Trophoblast cell (in vitro differentiated cells and primary cell): ENCODE measurements around the gene MID2.
"Not testable (repeated sequence)": the region's sequence is repeated elsewhere in the genome, so short reads cannot be mapped to it uniquely, and the experiment has no call there.

Experiments used
- DNase-seq, 2 donors: peaks; one replicate each; pipeline ENCODE4 v3.0.0-alpha.2; 2016
- H2AFZ ChIP-seq: 2 replicates; pipeline ENCODE4 v1.6.1; 2013; ENCODE audit warnings: low read length, moderate library complexity, mild to moderate bottlenecking; ENCODE audit not compliant: insufficient read depth, poor library complexity
- H2AK5ac ChIP-seq: 2 replicates; pipeline ENCODE4 v1.6.1; 2013; ENCODE audit warnings: mild to moderate bottlenecking, low read length
- H2BK120ac ChIP-seq: 2 replicates; pipeline ENCODE4 v1.6.1; 2013; ENCODE audit warnings: low read length, mild to moderate bottlenecking, moderate library complexity; ENCODE audit not compliant: insufficient read depth, poor library complexity
- H2BK12ac ChIP-seq: 2 replicates; pipeline ENCODE4 v1.6.1; 2013; ENCODE audit warnings: mild to moderate bottlenecking, low read length, moderate library complexity
- H2BK5ac ChIP-seq: 2 replicates; pipeline ENCODE4 v1.6.1; 2013; ENCODE audit warnings: low read length, low read depth, moderate library complexity, mild to moderate bottlenecking; ENCODE audit not compliant: poor library complexity
- H3K14ac ChIP-seq: 2 replicates; pipeline ENCODE4 v1.6.1; 2013; ENCODE audit warnings: mild to moderate bottlenecking, low read length
- H3K18ac ChIP-seq: 2 replicates; pipeline ENCODE4 v1.6.1; 2013; ENCODE audit warnings: mild to moderate bottlenecking, low read length
- H3K23ac ChIP-seq: 2 replicates; pipeline ENCODE4 v1.6.1; 2013; ENCODE audit warnings: low read length
- H3K27ac ChIP-seq: 2 replicates; pipeline ENCODE4 v1.5.1; 2013; ENCODE audit warnings: low read depth, mild to moderate bottlenecking, inconsistent platforms, low read length, moderate library complexity
- H3K27me3 ChIP-seq: 2 replicates; pipeline ENCODE4 v1.6.1; 2013; ENCODE audit warnings: inconsistent platforms, mild to moderate bottlenecking, low read length, moderate library complexity; ENCODE audit not compliant: insufficient read depth
- H3K36me3 ChIP-seq, 2 experiments: 1 replicate in 1 of 2; 2 replicates in 1 of 2; pipeline ENCODE4 v1.6.1; 2013; ENCODE audit warnings: low read length in 2 of 2, mild to moderate bottlenecking in 2 of 2, moderate library complexity in 1 of 2; ENCODE audit not compliant: insufficient read depth in 2 of 2, control insufficient read depth in 1 of 2
- H3K4ac ChIP-seq: 2 replicates; pipeline ENCODE4 v1.6.1; 2013; ENCODE audit warnings: low read depth, mild to moderate bottlenecking, low read length, moderate library complexity
- H3K4me1 ChIP-seq, 2 experiments: 1 replicate in 1 of 2; 2 replicates in 1 of 2; pipeline ENCODE4 v1.6.1; 2013; ENCODE audit warnings: low read length in 2 of 2, mild to moderate bottlenecking in 2 of 2, moderate library complexity in 1 of 2; ENCODE audit not compliant: insufficient read depth in 2 of 2, control insufficient read depth in 1 of 2
- H3K4me2 ChIP-seq: 2 replicates; pipeline ENCODE4 v1.6.1; 2013; ENCODE audit warnings: inconsistent platforms, mild to moderate bottlenecking, low read length, moderate library complexity
- H3K4me3 ChIP-seq: 2 replicates; pipeline ENCODE4 v1.5.1; 2013; ENCODE audit warnings: mild to moderate bottlenecking, low read depth, low read length, inconsistent platforms
- H3K79me1 ChIP-seq: one replicate; pipeline ENCODE4 v1.6.1; 2013; ENCODE audit warnings: low read length
- H3K79me2 ChIP-seq: 2 replicates; pipeline ENCODE4 v1.6.1; 2013; ENCODE audit warnings: low read length, mild to moderate bottlenecking; ENCODE audit not compliant: control insufficient read depth, insufficient read depth, poor library complexity
- H3K9ac ChIP-seq: 2 replicates; pipeline ENCODE4 v1.6.1; 2013; ENCODE audit warnings: mild to moderate bottlenecking, low read length
- H3K9me3 ChIP-seq: 2 replicates; pipeline ENCODE4 v1.6.1; 2013; ENCODE audit warnings: low read depth, mild to moderate bottlenecking, control low read depth, inconsistent platforms, low read length; ENCODE audit not compliant: insufficient read depth
- H4K12ac ChIP-seq: 2 replicates; pipeline ENCODE4 v1.6.1; 2013; ENCODE audit warnings: low read depth, mild to moderate bottlenecking, low read length, moderate library complexity
- H4K8ac ChIP-seq: 2 replicates; pipeline ENCODE4 v1.6.1; 2013; ENCODE audit warnings: low read depth, mild to moderate bottlenecking, low read length, moderate library complexity
- H4K91ac ChIP-seq: one replicate; pipeline ENCODE4 v1.6.1; 2013; ENCODE audit warnings: low read depth, mild to moderate bottlenecking, low read length, moderate library complexity
- WGBS: extraction: QIAGEN DNeasy Blood & Tissue Kit; methylation state at CpG from one replicate; pipeline ENCODE4 v1.1.7; 2013; ENCODE audit warnings: missing lambda C conversion rate; ENCODE audit not compliant: insufficient read length, insufficient coverage; ENCODE audit errors: extremely low coverage; 5-methylcytosine and 5-hydroxymethylcytosine counted together

Gene MID2

DNA sequence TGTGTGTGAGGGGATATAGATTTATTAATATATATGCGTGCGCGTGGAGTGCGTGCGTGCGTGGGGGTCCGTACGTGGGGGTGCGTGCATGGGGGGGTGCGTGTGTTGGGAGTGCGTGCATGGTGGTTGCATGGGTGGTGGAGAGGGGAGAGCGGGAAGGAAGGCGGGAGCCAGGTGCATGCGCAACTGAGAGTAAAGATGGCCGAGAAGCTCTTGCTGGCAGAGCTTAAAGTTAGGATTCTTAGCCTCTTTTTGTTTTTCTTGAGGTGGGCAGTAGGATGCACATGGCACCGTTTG lies 110.7 kb downstream of the MID2 start:
- Histone ChIP-seq H3K79me1 (no peaks in the 10 kb centered on the region), H4K12ac (no peak overlapping the region), H3K79me2 (no peaks in the 10 kb centered on the region), H4K91ac (no peak overlapping the region), H3K27ac (no peak overlapping the region), H2BK5ac (no peak overlapping the region), H2BK120ac (no peak overlapping the region), H3K36me3 (no peaks in the 10 kb centered on the region), H3K4me1 (peaks cover 3 to 4% of the 10 kb centered on the region in 2 experiments), H3K14ac (no peak overlapping the region), H3K4me3 (peak overlapping the region; percentile 54), H2AFZ (no peak overlapping the region), H3K18ac (no peak overlapping the region), H3K9ac (no peak overlapping the region), H3K23ac (no peak overlapping the region), H3K9me3 (no peaks in the 10 kb centered on the region), H4K8ac (no peak overlapping the region), H3K4me2 (peak overlapping the region; percentile 79), H2AK5ac (no peak overlapping the region), H2BK12ac (no peak overlapping the region), H3K27me3 (no peaks in the 10 kb centered on the region), H3K4ac (no peak overlapping the region)
- no CpG with 5 or more reads among the region's 16 CpGs for WGBS
- no peak for DNase-seq

DNA sequence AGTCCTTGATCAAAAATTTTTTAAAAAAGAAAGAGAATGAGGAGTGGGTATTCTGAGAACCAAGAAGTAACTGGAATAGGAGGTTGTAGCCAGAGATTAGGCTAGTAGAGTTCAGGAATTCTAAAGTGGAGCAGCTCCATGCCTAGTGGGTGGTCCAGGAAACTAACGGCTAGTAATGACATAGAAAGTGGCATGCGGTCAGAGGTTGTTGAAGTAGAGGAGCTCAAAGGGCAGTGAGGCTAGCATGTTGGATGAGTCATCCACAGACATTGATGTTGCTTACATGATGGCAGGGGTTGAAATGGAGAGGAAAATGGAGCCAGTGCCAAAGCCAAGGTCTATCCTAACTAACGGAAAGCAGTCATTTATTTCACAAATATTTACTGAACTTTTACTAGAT lies 114.4 kb downstream of the MID2 start:
- Histone ChIP-seq H3K4me1 (peaks cover 3 to 4% of the 10 kb centered on the region in 2 experiments), H2BK12ac (no peak overlapping the region), H4K8ac (no peak overlapping the region), H2AFZ (no peak overlapping the region), H3K4me3 (no peak overlapping the region), H3K9me3 (no peaks in the 10 kb centered on the region), H4K91ac (no peak overlapping the region), H3K27ac (no peak overlapping the region), H3K79me1 (no peaks in the 10 kb centered on the region), H3K36me3 (no peaks in the 10 kb centered on the region), H2BK5ac (no peak overlapping the region), H3K4ac (no peak overlapping the region), H3K14ac (no peak overlapping the region), H3K23ac (no peak overlapping the region), H2AK5ac (no peak overlapping the region), H2BK120ac (no peak overlapping the region), H3K4me2 (no peak overlapping the region), H3K9ac (no peak overlapping the region), H4K12ac (no peak overlapping the region), H3K18ac (no peak overlapping the region), H3K79me2 (no peaks in the 10 kb centered on the region), H3K27me3 (no peaks in the 10 kb centered on the region)
- WGBS: no CpG with 5 or more reads among the region's 3 CpGs
- peak in 1 of 2 donors; percentile 2 for DNase-seq

DNA sequence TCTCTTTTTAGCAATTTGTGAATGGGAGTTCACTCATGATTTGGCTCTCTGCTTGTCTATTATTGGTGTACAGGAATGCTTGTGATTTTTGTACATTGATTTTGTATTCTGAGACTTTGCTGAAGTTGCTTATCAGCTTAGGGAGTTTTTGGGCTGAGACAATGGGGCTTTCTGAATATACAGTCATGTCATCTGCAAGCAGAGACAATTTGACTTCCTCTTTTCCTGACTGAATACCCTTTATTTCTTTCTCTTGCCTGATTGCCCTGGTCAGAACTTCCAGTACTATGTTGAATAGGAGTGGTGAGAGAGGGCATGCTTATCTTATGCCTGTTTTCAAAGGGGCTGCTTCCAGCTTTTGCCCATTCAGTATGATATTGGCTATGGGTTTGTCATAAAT lies 129.7 kb downstream of the MID2 start:
- not testable (repeated sequence) for H2BK12ac ChIP-seq

DNA sequence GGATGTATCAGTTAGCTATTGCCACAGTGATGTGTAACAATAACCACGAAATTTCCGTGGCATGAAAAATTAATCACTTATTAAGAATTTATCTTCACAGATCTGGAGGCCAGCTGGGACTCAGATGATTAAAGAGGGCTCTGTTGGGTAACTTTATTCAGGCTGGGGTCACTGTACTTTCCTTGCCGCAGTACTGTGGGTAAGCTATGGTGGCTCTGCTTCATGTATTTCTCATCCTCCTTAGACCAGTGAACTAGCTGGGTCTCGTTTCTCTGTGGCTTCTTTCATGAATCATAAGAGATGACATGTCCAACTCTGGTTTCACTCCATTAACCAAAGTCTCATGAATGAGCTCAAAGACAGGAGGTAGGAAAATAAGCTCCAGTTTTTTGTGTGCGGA lies 143.0 kb downstream of the MID2 start:
- H3K4me2 ChIP-seq: no peak overlapping the region
- no peaks in the 10 kb centered on the region for H3K79me1 ChIP-seq
- H3K9me3 ChIP-seq: no peaks in the 10 kb centered on the region
- H3K4me3 ChIP-seq: no peak overlapping the region
- H3K9ac ChIP-seq: no peak overlapping the region
- H3K23ac ChIP-seq: no peak overlapping the region
- no peaks in the 10 kb centered on the region for H3K27me3 ChIP-seq
- no peak for DNase-seq
- no peak overlapping the region for H2BK5ac ChIP-seq
- no peak overlapping the region for H2AFZ ChIP-seq
- no peak overlapping the region for H3K27ac ChIP-seq
- no peak overlapping the region for H3K18ac ChIP-seq
- no peak overlapping the region for H3K14ac ChIP-seq
- no peak overlapping the region for H4K8ac ChIP-seq
- WGBS: no CpG with 5 or more reads among the region's 5 CpGs
- H3K36me3 ChIP-seq: no peaks in the 10 kb centered on the region
- H3K79me2 ChIP-seq: no peaks in the 10 kb centered on the region
- no peaks in the 10 kb centered on the region for H3K4me1 ChIP-seq
- H2AK5ac ChIP-seq: no peak overlapping the region
- no peak overlapping the region for H4K91ac ChIP-seq
- H2BK12ac ChIP-seq: no peak overlapping the region
- no peak overlapping the region for H4K12ac ChIP-seq
- H3K4ac ChIP-seq: no peak overlapping the region
- no peak overlapping the region for H2BK120ac ChIP-seq

More for the DNA sequence above, 129.7 kb downstream of the MID2 start:
- not testable (repeated sequence) for H3K9ac ChIP-seq, H3K4me2 ChIP-seq, H3K79me1 ChIP-seq, H2AK5ac ChIP-seq, H3K27ac ChIP-seq, H4K91ac ChIP-seq, H2BK5ac ChIP-seq, H3K4me1 ChIP-seq, H3K14ac ChIP-seq, H3K4me3 ChIP-seq, H3K36me3 ChIP-seq, H3K23ac ChIP-seq, H3K4ac ChIP-seq, H3K27me3 ChIP-seq, H2BK120ac ChIP-seq, H3K9me3 ChIP-seq, H4K12ac ChIP-seq, H3K79me2 ChIP-seq, DNase-seq, H4K8ac ChIP-seq, H2AFZ ChIP-seq, H3K18ac ChIP-seq

DNA sequence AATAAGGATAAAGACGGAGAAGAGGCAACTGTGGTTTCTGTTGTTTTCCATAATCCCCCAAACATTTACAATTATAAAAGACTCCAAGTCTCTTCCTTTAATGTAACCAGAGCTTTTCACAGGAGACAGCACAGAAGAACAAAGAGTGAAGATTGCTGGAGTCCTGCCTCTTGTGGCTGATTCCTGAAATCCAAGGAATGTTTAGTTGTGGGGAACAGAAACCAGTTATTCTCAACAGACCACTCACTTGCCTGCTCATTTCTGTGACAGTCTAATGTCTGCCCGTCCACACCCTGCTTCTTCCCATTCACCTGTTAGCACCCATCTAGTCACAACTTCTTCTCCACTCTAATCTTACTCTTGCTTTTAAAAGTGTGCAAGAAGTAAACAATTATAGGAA lies 144.4 kb downstream of the MID2 start:
- Histone ChIP-seq H2BK120ac (no peak overlapping the region), H3K18ac (no peak overlapping the region), H3K4me1 (no peaks in the 10 kb centered on the region), H3K14ac (no peak overlapping the region), H3K79me2 (no peaks in the 10 kb centered on the region), H3K79me1 (no peaks in the 10 kb centered on the region), H3K36me3 (no peaks in the 10 kb centered on the region), H4K12ac (no peak overlapping the region), H3K4ac (no peak overlapping the region), H3K23ac (no peak overlapping the region), H3K9ac (no peak overlapping the region), H4K8ac (no peak overlapping the region), H2AFZ (no peak overlapping the region), H2BK5ac (no peak overlapping the region), H2BK12ac (no peak overlapping the region), H3K9me3 (no peaks in the 10 kb centered on the region), H2AK5ac (no peak overlapping the region), H4K91ac (no peak overlapping the region), H3K4me2 (no peak overlapping the region), H3K27me3 (no peaks in the 10 kb centered on the region), H3K4me3 (no peak overlapping the region), H3K27ac (no peak overlapping the region)
- DNase-seq: no peak
- WGBS: no CpG with 5 or more reads among the region's 2 CpGs
